Measurements from ENCODE around the gene REG1B.

DNA sequence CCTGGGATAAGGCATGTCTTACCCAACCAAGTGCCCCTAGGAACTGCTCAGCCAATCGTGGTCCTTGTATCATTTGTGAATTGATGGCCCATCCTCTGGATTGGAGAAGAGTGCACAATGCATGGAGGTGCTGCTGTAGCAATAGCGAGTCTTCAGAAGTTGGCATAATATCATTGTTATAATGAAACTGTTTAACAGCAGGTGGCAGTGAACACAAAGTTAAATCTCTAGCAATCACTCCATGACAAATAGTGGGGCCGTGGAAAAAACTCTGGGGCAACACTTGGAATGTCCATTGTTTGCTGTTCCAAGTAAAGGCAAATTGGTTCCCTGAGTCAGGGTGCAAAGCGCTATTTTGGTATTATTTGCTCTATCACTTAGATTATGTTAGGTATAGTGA lies 43.9 kb upstream of the REG1B start:
- TF ChIP-seq, protein P1, sequence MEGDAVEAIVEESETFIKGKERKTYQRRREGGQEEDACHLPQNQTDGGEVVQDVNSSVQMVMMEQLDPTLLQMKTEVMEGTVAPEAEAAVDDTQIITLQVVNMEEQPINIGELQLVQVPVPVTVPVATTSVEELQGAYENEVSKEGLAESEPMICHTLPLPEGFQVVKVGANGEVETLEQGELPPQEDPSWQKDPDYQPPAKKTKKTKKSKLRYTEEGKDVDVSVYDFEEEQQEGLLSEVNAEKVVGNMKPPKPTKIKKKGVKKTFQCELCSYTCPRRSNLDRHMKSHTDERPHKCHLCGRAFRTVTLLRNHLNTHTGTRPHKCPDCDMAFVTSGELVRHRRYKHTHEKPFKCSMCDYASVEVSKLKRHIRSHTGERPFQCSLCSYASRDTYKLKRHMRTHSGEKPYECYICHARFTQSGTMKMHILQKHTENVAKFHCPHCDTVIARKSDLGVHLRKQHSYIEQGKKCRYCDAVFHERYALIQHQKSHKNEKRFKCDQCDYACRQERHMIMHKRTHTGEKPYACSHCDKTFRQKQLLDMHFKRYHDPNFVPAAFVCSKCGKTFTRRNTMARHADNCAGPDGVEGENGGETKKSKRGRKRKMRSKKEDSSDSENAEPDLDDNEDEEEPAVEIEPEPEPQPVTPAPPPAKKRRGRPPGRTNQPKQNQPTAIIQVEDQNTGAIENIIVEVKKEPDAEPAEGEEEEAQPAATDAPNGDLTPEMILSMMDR (conservative IDR thresholded peaks at IDR 0.05), result peak; percentile 16
- TF ChIP-seq ZFX (IDR thresholded peaks at IDR 0.05), result no peak
